ENCODE measurements around the gene MRPL48.
A peak's percentile ranks its signal among the peaks of the same experiment; 100 is the strongest.
"Not testable (repeated sequence)": the region's sequence is repeated elsewhere in the genome, so short reads cannot be mapped to it uniquely, and the experiment has no call there.

MRPL48 gene

GRCh38 chr11:73781303-73781702 lies 6.4 kb upstream of the MRPL48 start:
- no peak for DNase-seq

- no peak for DNase-seq
Measured at GRCh38 chr11:73783483-73784020, 4.1 kb upstream of the MRPL48 start.

- peak; percentile 29 for DNase-seq
Measured at GRCh38 chr11:73784080-73784634, 3.5 kb upstream of the MRPL48 start.

- no peak for DNase-seq
Measured at GRCh38 chr11:73784734-73785133, 2.9 kb upstream of the MRPL48 start.

- DNase-seq, result not testable (repeated sequence)
Measured at GRCh38 chr11:73785467-73785866, 2.2 kb upstream of the MRPL48 start.

GRCh38 chr11:73787051-73787642 lies 527 bp upstream of the MRPL48 start:
- no peak for DNase-seq

- no peak for DNase-seq
Measured at GRCh38 chr11:73789279-73789670, 1.6 kb downstream of the MRPL48 start.

GRCh38 chr11:73792584-73792983 lies 4.9 kb downstream of the MRPL48 start:
- no peak for DNase-seq

GRCh38 chr11:73795925-73796632 lies 8.4 kb downstream of the MRPL48 start:
- no peak for DNase-seq

GRCh38 chr11:73797457-73797856 lies 9.8 kb downstream of the MRPL48 start:
- no peak for DNase-seq

GRCh38 chr11:73800276-73800806 lies 12.7 kb downstream of the MRPL48 start:
- DNase-seq, result no peak

GRCh38 chr11:73801136-73801535 lies 13.5 kb downstream of the MRPL48 start:
- DNase-seq, result no peak

- no peak for DNase-seq
Measured at GRCh38 chr11:73804712-73805111, 17.0 kb downstream of the MRPL48 start.

GRCh38 chr11:73808052-73808451 lies 20.4 kb downstream of the MRPL48 start:
- no peak for DNase-seq

GRCh38 chr11:73810637-73811036 lies 23.0 kb downstream of the MRPL48 start:
- no peak for DNase-seq

GRCh38 chr11:73812234-73812633 lies 24.6 kb downstream of the MRPL48 start:
- no peak for DNase-seq

GRCh38 chr11:73814812-73815211 lies 27.1 kb downstream of the MRPL48 start:
- DNase-seq, result no peak

GRCh38 chr11:73818846-73819245 lies 31.2 kb downstream of the MRPL48 start:
- DNase-seq, result no peak

- DNase-seq, result no peak
Measured at GRCh38 chr11:73830261-73830660, 42.6 kb downstream of the MRPL48 start.

- no peak for DNase-seq
Measured at GRCh38 chr11:73833067-73833466, 45.4 kb downstream of the MRPL48 start.

GRCh38 chr11:73838443-73839122 lies 50.9 kb downstream of the MRPL48 start:
- no peak for DNase-seq

GRCh38 chr11:73839123-73839457 lies 51.4 kb downstream of the MRPL48 start:
- DNase-seq, result no peak

- peak; percentile 39 for DNase-seq
Measured at GRCh38 chr11:73851046-73851764, 63.5 kb downstream of the MRPL48 start.
